Putamen (tissue), 1 donor: ENCODE measurements around the gene AGAP1.

ENCODE experiments used
- DNase-seq: peaks from one replicate; pipeline ENCODE4 v3.0.0-alpha.2; 2016; ENCODE audit warnings: low spot score

AGAP1 gene

GRCh38 chr2:235712176-235712575, 218.3 kb downstream of the AGAP1 start:
- no peak for DNase-seq

- DNase-seq, result no peak
Measured at GRCh38 chr2:235713189-235713588, 219.3 kb downstream of the AGAP1 start.

GRCh38 chr2:235715601-235716000, 221.8 kb downstream of the AGAP1 start:
- no peak for DNase-seq

- DNase-seq, result peak; percentile 69
Measured at GRCh38 chr2:235716875-235717496, 223.1 kb downstream of the AGAP1 start.

GRCh38 chr2:235719146-235719942, 225.5 kb downstream of the AGAP1 start:
- DNase-seq, result no peak

- no peak for DNase-seq
Measured at GRCh38 chr2:235721625-235722024, 227.8 kb downstream of the AGAP1 start.

GRCh38 chr2:235722869-235723268, 229.0 kb downstream of the AGAP1 start:
- DNase-seq, result no peak

- no peak for DNase-seq
Measured at GRCh38 chr2:235723371-235723770, 229.5 kb downstream of the AGAP1 start.

- DNase-seq, result no peak
Measured at GRCh38 chr2:235723811-235724465, 230.1 kb downstream of the AGAP1 start.

- DNase-seq, result peak; percentile 70
Measured at GRCh38 chr2:235725016-235725489, 231.2 kb downstream of the AGAP1 start.

GRCh38 chr2:235725841-235726240, 232.0 kb downstream of the AGAP1 start:
- no peak for DNase-seq

- DNase-seq, result no peak
Measured at GRCh38 chr2:235726554-235726953, 232.7 kb downstream of the AGAP1 start.

GRCh38 chr2:235727174-235727573, 233.3 kb downstream of the AGAP1 start:
- no peak for DNase-seq

GRCh38 chr2:235727891-235728799, 234.3 kb downstream of the AGAP1 start:
- no peak for DNase-seq

- DNase-seq, result no peak
Measured at GRCh38 chr2:235728800-235729556, 235.1 kb downstream of the AGAP1 start.

GRCh38 chr2:235729557-235729947, 235.7 kb downstream of the AGAP1 start:
- DNase-seq, result no peak

GRCh38 chr2:235730115-235730514, 236.3 kb downstream of the AGAP1 start:
- DNase-seq, result no peak

GRCh38 chr2:235733761-235734160, 239.9 kb downstream of the AGAP1 start:
- no peak for DNase-seq

GRCh38 chr2:235734168-235734567, 240.3 kb downstream of the AGAP1 start:
- no peak for DNase-seq

- no peak for DNase-seq
Measured at GRCh38 chr2:235734688-235735231, 240.9 kb downstream of the AGAP1 start.

GRCh38 chr2:235737396-235737795, 243.6 kb downstream of the AGAP1 start:
- DNase-seq, result no peak
